ENCODE measurements around the gene HECTD4. TPM values are rescaled to one million over a fixed set of nuclear protein-coding genes. Genes with fewer than 3 reads are reported as not detected.
"Not testable (repeated sequence)": the region's sequence is repeated elsewhere in the genome, so short reads cannot be mapped to it uniquely, and the experiment has no call there.

Gene HECTD4, protein sequence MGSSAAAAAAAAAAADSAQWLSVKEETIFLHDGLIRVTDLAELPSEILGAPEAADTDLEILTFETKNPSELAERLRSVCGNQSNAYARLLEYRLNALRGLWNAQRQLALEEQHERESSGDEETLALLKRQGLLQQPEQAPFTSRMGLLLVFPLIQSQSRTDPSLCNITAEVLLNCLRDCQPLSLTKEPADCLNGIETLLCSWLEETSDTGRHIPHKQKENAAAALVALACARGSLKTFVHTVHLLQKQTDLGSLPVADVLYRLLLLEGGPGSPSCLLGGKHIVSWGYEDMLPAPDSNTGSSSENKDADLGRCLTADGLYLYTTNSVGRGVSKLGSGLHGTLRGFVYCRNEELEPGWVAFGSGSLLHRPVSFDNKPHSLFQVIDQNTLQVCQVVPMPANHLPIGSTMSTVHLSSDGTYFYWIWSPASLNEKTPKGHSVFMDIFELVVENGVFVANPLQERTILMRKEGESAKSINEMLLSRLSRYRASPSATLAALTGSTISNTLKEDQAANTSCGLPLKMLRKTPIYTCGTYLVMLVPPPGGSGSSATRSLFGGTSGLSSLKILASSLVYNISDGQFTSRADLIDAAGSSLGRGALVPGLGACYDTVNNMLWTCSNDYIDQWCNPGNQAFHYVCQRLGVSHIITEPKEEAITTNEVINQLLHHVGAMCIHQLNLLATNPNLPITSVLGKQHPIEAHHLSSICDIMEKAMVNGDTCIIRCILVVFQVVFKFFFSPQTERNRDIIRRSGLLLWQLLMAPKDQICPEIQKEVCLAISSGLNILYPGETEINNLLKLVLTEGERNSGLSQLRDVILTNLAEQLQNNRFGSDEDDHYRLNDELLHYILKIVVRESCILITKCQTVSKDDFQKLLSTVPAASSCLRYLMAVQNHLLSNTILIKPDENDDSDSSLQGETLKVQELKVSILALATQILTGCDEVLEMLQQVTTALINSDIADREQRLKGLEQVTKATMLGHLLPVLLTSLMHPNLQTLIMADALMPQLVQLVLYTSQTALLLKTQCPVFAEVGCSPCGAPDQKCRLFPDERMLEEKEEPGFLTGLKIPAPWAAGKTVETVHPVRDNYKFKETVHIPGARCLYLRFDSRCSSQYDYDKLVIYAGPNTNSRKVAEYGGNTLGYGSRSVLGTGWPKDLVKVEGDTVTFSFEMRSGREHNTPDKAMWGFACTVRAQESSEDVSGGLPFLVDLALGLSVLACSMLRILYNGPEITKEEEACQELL (N-terminal part only)
- total RNA-seq = 66.0 TPM

DNA sequence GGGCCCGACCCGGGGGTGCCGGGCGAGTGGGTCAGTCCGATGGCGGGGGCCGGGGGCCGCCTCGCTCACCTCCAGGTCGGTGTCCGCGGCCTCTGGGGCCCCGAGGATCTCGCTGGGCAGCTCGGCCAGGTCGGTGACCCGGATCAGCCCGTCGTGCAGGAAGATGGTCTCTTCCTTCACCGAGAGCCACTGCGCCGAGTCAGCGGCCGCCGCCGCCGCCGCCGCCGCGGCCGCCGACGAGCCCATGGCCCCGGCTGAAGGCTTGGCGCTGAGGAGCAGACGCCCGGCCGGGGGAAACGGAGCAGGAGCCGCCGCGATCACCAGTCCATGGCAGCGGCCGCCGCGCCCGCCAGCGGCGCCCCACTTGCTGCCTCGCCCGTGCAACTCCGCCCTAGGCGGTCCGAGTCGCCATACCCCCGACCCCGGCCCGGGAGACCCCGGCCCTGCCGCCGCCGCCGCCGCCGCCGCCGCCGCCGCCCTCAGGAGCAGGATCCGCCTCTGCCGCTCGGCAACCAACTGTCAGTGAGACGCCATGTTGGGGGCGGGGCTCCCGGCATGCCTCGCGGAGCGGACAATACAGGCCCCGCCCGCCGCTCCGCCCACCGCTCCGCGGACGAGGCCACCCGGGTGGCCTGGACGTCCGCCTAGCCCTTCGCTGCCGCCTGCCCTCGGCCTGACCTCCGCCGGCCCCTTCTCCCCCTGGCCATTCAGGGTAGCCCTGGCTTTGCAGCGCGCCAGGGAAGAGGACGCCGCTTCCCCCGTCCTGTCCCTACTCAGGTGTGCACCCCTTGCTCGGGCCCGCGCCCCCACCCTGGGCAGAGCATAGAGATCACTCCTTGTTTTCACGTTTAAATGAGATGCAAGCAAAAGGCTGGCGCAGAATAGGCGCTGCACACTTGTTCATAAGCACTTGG, at the start of gene HECTD4:
TSS of gene HECTD4 (minus strand) at position 549 of the 914 bp plus-strand sequence. CDS start at position 246, 303 bp downstream.
- peak; percentile 35 for DNase-seq

DNA sequence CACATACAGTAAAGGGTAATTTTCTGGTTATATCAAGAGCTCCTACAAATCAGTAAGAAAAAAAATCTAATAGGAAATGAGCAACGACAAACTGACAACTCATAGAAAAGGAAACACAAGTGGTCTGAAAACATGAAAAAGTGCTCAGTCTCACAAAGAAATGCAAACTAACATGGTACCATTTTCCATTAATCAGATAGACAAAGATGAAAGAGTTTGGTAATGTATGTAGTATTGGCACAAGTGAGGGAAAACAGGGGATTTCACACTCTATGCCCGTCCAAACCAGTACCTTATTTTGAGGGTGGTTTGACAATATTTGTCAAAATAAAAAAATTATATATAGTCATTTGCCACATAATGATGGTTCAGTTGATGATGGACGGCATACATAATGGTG, 49.7 kb upstream of the HECTD4 start:
- no peak for DNase-seq

DNA sequence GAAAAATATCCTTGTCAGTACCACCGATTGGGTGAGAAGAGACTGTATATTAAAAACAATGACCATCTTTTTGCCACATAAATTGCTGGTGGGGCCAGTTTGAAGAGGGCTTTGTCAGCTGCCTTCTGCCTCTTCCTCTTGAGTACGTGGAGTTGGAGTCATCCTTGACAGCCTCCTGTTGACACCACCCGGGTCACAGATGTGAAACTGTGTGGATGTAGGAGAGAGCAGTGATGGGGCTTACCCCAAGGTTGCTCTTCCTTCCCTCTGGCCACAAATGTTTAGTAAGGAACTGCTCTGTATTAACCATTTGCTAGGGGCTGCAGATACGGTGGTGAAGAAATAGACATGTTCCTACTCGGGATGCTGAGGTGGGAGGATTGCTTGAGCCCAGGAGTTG, 48.7 kb upstream of the HECTD4 start:
- no peak for DNase-seq

DNA sequence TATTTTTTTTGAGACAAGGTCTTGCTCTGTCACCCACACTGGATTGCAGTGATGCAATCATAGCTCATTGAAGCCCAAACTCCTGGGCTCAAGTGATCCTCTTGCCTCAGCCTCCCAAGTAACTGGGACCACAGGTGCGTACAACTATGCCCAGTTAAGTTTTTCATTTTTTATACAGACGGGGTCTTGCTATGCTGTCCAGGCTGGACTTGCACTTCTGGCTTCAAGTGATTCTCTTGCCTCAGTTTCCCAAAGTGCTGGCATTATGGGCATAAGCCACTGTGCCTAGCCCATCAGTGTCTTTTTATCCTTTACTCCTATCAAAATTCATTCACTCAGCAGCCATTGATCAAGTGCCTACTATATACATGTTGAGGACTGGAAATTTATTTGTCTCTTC, 45.5 kb upstream of the HECTD4 start:
- DNase-seq = no peak

DNA sequence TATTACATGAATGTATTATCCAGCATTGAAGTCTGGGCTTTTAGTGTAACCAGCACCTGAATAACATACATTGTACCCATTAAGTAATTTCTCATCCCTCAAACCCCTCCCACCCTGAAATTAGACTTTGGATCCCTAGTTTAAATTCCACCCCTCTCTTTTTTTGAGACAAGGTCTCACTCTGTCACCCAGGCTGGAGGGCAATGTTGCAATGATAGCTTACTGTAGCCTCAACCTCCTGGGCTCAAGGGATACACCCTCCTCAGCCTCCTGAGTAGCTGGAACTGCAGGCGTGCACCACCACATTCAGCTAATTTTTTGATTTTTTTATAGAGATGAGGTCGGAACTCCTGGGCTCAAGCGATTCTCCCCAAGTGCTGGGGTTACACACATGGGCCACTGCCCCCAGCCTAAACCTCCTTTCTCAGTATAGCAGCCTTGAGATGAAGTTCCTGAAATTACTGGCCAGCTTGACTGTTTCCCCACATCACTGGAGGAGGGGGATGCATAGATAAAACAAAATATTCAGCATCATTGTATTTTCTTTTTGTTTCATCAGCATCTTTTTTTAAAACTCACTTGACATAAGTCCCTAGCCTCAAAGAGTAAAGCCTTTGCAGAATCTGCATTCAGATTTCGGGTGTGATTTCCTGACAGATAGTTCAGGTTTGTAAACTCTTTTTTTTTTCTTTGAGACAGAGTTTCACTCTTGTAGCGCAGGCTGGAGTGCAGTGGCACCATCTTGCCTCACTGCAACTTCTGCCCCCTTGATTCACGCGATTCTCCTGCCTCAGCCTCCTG, 43.6 kb upstream of the HECTD4 start:
- DNase-seq = no peak

DNA sequence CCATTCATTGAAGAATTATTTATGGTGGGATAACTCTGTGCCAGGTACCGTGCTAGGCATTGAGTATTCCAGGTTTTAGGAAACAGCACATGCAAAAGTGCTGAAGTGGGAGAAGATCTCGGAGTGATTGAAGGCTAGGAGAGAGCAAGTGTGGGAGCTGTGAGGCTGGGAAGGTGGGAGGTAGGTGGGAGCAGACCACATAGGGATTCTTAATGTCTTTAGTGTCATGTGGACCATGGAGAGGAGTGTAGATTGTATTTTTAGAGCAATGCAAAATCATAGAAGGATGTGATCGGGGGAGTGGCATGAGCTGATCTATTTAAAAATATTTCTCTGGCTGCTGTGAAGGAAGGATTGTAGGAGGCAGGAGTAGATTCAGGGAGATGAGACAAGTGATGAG, 41.9 kb upstream of the HECTD4 start:
- no peak for DNase-seq

DNA sequence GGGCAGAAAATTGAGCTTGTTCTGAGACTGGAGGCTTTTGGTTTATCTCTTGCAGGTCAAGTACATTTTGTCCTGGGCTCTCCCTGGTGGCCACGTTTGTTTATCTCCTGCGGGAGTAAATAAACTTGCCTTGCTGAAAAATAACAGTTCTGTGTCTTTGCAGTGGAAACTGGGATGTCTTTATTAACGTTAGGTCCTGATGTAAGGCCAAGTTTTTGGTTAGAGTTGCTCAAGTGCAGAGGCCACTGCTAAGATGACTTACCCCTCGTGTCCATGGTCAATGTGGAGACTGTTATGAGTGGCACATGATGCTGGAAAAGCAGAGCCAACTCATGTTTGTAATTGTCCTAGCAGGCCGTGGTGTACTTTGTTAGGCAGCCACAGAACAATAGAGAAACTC, 40.3 kb upstream of the HECTD4 start:
- DNase-seq = no peak

DNA sequence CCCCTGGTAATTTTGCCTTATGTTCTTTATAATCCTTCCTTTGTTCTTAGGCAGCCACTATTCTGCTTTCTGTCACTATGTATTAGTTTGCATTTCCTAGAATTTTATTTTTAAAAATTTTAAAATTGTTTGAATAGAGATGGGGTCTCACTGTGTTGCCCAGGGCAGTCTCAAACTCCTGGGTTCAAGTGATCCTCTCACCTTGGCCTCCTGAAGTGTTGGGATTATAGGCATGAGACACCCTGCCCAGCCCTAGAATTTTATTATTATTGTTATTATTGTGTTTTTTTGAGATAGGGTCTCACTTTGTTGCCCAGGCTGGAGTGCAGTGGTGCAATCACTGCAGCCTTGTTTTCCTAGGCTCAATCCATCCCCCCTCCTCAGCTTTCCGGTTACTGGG, 39.1 kb upstream of the HECTD4 start:
- DNase-seq = no peak

DNA sequence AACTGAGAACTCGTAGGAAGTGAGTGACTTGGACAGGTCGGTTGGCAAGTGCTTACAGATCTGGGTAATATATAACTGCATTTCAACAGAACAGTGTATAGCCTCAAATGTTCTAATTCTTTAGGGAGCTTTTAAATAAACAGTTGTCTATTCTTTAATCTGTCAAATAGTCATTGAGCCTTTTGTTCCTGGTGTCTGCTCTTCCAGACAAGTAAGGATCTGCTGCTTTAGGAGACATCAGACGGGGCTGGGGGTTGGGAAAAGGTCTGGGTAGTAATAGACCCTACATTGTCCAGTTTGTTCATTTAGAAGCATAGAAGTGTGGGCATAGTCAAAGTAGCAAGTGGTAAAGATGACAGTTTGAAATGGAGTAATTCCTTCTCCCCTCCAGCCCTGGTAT, 38.5 kb upstream of the HECTD4 start:
- DNase-seq = no peak

DNA sequence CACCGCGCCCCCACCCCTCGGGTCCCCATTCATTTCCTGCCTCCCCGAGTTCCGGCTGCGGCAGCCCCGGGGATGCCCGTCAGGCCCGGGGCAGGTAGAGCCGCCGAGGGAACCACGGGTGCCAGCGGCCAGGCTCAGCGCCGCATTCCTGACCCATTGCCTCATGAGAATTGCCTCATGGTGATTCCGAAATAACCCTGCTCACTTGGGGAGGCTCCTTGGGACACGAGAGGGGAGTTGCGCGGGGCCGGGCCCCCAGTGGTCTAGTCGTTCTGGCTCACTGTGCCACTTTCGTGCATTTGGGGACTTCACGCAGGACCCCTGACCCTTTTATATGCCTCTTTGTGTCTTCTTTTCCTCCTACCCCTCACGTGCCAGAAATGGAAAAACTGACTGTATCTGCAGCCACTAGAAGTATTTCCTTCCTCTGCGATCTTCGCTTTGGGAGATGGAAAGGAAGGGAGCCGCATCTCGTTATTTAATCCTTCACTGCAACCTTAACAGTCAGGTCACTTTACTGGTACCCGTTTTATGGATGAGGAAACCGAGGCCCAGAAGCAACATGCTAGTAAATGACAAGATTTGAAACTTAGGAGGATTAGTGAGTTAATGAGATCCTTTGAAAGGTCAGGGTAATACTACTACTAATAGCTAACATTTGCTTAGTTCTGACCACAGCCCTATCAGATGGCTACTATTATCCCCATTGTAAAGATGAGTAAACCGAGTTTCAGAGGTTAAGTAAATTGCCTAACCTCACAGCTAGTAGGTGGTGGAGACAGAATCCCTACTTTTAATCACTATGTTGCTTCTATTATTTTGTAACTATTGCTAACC, 37.3 kb upstream of the HECTD4 start:
- DNase-seq = peak; percentile 80

DNA sequence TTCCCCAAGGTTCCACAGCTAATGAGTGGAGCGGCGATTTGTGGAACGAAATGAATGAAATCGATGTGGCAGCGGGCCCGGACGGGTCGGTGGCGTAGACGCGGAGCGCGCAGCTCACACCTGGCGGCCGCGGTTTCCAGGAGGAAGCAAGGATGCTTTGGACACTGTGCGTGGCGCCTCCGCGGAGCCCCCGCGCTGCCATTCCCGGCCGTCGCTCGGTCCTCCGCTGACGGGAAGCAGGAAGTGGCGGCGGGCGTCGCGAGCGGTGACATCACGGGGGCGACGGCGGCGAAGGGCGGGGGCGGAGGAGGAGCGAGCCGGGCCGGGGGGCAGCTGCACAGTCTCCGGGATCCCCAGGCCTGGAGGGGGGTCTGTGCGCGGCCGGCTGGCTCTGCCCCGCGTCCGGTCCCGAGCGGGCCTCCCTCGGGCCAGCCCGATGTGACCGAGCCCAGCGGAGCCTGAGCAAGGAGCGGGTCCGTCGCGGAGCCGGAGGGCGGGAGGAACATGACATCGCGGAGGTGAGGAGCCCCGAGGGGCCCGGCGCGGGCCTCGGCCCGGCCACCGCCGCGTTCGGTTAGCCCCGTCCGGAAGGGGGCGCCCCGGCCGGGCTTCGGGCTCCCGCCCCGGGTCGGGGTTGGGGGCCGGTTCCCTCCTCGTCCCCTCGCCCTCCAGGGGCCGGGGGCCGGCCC, 36.5 kb upstream of the HECTD4 start, which contains the start of gene PTPN11:
TSS of gene PTPN11 (plus strand) at position 340 of the 689 bp plus-strand sequence. CDS start at position 505, 165 bp downstream.
- DNase-seq = peak; percentile 65

DNA sequence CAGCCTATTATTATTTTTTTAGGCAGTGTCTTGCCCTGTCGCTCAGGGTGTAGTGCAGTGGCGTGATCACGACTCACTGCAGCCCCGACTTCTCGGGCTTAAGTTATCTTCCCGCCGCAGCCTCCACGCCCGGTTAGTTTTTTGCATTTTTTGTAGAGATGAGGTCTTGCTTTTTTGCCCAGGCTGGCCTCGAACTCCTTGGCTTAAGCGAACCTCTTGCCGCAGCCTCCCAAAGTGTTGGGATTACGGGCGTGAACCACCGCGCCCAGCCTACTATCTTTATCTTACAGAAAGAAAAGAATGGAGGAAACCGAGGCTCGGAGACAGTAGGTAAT, 36.0 kb upstream of the HECTD4 start:
- DNase-seq = peak; percentile 40

DNA sequence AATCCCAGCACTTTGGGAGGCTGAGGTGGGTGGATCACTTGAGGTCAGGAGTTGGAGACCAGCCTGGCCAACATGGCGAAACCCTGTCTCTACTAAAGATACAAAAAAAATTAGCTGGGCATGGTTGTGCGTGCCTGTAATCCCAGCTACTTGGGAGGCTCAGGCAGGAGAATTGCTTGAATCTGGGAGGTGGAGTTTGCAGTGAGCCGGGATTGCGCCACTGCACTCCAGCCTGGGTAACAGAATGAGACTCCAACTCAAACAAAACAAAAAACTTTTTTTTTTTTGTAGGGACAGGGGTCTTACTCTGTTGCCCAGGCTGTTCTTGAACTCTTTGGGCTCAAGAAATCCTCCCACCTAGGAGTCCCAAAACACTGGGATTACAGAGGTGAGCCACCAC, 33.2 kb upstream of the HECTD4 start:
- not testable (repeated sequence) for DNase-seq

DNA sequence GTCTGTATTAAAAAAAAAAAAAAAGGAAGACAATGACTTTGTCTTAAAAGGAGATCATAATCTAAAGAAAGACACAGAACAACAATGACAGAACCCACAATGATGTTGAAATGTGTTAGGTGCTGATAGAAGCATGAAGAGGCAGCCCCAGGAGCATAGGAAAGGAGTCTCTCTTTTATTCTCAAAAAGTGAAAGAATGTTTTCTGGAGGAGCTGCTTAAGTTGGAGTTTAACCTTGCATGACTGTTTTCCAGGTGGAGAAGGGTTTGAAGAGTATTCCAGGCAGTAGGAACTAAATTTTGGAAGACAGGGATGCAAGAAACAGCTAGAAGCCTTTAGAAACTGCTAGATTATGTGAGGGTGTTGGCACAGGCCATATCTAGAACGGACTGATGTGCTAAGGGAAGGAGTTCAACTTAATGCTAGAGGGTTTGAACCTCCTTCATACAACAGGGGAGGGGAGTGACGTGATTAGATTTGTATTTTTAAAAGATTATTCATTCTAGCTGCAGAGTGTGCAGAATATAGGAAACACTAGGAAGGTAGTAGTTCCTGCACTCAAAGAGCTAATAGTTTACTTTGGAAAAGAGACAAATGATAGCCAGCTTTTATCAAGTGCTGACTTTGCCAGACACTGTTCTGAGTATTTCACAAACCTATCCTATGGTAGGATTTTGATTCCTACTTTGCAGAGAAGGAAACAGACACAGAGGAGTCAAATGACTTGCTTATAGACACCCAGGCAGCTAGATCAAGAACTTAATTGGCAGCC, 31.8 kb upstream of the HECTD4 start:
- no peak for DNase-seq

DNA sequence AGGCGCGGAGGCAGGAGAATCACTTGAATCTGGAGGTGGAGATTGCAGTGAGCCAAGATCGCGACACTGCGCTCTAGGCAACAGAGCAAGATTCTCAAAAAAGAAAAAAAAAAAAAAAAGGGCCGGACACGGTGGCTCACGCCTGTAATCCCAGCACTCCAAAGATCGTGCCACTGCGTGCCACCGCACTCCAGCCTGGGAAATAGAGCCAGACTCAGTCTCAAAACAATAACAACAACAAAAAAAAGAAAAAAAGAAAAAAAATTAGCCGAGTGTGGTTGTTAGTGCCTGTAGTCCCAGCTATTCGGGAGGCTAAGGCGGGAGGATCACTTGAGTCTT, 27.6 kb upstream of the HECTD4 start:
- DNase-seq = no peak

DNA sequence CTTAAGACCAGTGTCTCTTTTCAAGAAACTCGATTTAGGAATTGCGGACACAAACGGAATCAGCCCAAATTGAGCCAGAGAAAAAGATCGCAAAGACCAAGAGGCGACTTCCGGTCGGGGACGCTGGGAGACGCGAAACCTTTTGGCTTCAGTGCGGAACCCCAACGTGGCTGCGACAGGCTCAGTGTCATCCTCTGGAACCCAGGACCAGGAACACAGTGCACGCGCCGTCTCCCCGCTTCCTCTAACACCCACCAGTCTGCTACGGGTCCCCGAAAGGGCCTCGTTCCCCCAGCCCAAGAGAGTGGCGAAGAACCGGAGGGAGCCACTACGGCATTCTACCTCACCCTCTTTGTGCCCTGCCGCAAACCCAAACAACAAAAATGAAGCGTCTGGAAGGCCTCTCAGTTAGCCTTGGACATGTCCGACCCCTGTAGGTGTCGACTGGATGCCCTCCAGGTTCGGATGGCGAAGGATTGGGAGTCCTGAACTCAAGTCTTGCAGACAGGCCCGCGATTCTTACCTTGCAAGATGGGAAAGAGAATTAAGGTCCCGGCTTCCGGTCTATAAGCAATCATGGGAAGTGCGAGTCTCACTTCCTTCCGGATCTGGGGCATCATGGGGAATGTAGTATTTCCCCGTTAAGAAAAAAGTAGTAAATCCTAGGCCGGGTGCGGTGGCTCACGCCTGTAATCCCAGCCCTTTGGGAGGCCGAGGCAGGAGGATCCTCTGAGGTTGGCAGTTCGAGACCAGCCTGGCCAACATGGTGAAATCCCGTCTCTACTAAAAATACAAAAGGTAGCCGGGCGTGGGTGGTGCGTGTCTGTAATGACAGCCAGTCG, 27.1 kb upstream of the HECTD4 start, which contains the start of gene RPL6:
TSS of gene RPL6 (minus strand) at position 542 of the 842 bp plus-strand sequence. CDS start 949 bp downstream, outside the sequence.
- DNase-seq = peak; percentile 94

DNA sequence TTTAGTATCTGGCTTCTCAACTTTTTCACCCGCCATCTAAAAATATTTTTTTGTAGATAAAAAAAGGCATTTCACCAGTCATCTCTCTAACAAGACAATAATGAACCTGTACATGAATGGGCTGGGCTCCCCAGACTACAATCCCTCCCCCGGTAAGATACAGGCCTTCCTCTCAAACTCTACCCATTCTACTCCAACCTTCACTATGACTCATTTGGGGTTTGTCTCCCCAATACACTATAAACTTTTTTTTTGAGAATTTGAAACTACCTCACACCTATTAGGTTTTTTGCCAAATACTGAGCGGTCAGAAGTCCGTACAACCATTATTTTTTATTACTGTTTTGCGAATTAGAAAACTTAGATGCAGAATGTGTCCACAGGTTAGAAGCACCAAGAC, 26.4 kb upstream of the HECTD4 start:
- DNase-seq = no peak

Data from skin of body (tissue), 2 donors.